Epithelial cell of proximal tubule (primary cell): ENCODE measurements around the gene MTF1. TPM values are rescaled to one million over a fixed set of nuclear protein-coding genes. Genes with fewer than 3 reads are reported as not detected.
"Not testable (repeated sequence)": the region's sequence is repeated elsewhere in the genome, so short reads cannot be mapped to it uniquely, and the experiment has no call there.

Source experiments
- DNase-seq: peaks from one replicate; pipeline ENCODE4 v3.0.0-alpha.2; 2011; ENCODE audit warnings: low read depth
- H3K4me3 ChIP-seq: 2 replicates; pipeline ENCODE4 v1.5.1; 2011; ENCODE audit warnings: low read depth, mild to moderate bottlenecking, low read length
- total RNA-seq: library from RNA; depleted of rRNA; stranded (reverse); fragments of >200 nt; gene quantifications from 2 replicates; pipeline ENCODE4 v1.2.3, GENCODE V29; 2015
- TF ChIP-seq, protein P1 (sequence below): conservative IDR thresholded peaks from 2 replicates; pipeline ENCODE4 v1.5.1; 2012; ENCODE audit warnings: low read depth, mild to moderate bottlenecking, low read length

Gene MTF1
- total RNA-seq, 1 donor from 2014 or later: 0.86 TPM

DNA sequence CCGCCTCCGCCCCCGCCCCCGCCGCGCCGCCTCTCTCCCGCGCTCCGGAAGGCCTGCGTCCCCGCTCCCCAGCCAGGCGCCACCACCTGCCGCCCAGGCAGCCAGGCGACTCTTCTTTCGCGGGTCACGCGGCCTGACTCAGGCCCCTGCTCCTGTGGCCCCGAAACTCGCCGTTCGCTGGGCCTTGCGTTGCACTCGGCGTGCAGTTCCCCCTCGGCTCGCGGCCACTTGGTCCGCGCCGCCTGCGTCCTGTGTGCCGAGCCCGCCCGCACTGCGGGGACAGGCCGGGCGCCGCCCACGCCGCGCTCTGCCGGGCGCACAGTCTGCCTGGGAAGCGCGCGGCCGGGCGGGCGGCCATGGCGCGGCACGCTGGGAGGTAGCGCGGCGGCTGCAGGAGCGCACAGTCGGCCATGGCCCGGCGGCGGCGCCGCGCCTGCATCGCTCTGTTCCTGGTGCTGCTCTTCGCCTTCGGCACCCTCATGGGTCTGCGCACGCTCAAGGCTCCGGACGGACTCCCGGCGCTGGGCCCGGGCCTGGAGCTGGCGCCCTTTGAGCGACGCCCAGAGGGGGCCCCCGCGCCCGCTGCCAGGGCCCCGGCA, 65.5 kb downstream of the MTF1 start, which contains the start of gene MANEAL:
MANEAL (plus strand) TSS at position 75 of the 599 bp plus-strand sequence; CDS start at position 411, 336 bp downstream.
- no peak for DNase-seq

DNA sequence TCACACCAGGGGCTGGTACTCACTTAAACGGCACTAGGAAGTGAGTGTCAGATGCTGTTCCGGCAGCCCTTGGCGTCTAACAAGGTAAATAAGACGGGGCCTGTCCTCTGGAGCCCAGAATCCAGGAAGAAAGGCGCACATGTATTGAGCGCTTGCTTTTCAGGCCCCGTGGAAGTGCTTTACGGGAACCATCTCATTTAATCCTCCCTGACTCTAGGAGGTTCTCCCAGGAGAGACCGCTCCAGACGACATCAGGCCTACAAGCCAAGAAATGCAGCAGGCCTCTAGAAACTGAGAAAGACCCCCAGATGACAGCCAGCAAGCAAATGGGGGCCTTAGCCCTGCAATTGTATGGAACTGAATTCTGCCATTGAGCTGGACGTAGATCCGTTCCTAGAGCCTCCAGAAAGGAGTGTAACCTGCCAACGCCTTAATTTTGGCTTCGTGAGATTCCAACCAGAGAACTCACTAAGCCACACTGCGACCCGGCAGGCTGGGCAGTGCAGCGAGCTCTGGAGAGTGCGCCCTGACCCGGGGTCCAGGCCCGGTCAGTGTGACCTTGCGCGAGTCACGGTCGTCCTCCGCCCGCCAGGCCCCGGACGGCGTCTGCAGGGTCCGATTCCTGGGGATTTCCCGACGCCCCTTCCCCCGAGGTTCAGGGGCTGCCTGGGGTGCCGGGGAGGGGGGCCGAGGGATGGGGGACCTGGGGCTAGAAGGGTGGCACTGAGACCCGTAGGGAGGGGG, 66.3 kb downstream of the MTF1 start:
- DNase-seq: no peak
- TF ChIP-seq, protein P1, sequence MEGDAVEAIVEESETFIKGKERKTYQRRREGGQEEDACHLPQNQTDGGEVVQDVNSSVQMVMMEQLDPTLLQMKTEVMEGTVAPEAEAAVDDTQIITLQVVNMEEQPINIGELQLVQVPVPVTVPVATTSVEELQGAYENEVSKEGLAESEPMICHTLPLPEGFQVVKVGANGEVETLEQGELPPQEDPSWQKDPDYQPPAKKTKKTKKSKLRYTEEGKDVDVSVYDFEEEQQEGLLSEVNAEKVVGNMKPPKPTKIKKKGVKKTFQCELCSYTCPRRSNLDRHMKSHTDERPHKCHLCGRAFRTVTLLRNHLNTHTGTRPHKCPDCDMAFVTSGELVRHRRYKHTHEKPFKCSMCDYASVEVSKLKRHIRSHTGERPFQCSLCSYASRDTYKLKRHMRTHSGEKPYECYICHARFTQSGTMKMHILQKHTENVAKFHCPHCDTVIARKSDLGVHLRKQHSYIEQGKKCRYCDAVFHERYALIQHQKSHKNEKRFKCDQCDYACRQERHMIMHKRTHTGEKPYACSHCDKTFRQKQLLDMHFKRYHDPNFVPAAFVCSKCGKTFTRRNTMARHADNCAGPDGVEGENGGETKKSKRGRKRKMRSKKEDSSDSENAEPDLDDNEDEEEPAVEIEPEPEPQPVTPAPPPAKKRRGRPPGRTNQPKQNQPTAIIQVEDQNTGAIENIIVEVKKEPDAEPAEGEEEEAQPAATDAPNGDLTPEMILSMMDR: no peak
- H3K4me3 ChIP-seq: peak overlapping the region; percentile 55

More for the DNA sequence above, 65.5 kb downstream of the MTF1 start, which contains the start of gene MANEAL:
- peak within 1 kb of the TSS; percentile 55 for H3K4me3 ChIP-seq
- TF ChIP-seq, protein P1: no peak

- TF ChIP-seq, protein P1: no peak
- DNase-seq: no peak
- no peak overlapping the region for H3K4me3 ChIP-seq
Measured at GRCh38 chr1:37782491-37782890, 76.9 kb downstream of the MTF1 start.

- TF ChIP-seq, protein P1: no peak
- no peak for DNase-seq
- H3K4me3 ChIP-seq: no peak overlapping the region
Measured at GRCh38 chr1:37778654-37779053, 80.7 kb downstream of the MTF1 start.

- TF ChIP-seq, protein P1: no peak
- no peak for DNase-seq
Measured at GRCh38 chr1:37776946-37777516, 82.4 kb downstream of the MTF1 start.

GRCh38 chr1:37771440-37771839, 88.0 kb downstream of the MTF1 start:
- DNase-seq, H3K4me3 ChIP-seq: not testable (repeated sequence)

More at GRCh38 chr1:37776946-37777516, 82.4 kb downstream of the MTF1 start:
- no peak overlapping the region for H3K4me3 ChIP-seq

- TF ChIP-seq, protein P1: no peak
- no peak for DNase-seq
- no peak overlapping the region for H3K4me3 ChIP-seq
Measured at GRCh38 chr1:37767488-37767887, 91.9 kb downstream of the MTF1 start.
